Mesodermal cell (in vitro differentiated cells): ENCODE measurements around the gene JMJD4.
A peak's percentile ranks its signal among the peaks of the same experiment; 100 is the strongest.

ENCODE experiments used
- H3K27ac ChIP-seq: 2 replicates; pipeline ENCODE4 v1.7.0; 2013; ENCODE audit warnings: mild to moderate bottlenecking, low read depth, low read length, moderate library complexity; ENCODE audit not compliant: severe bottlenecking
- H3K36me3 ChIP-seq: 2 replicates; pipeline ENCODE4 v1.7.1; 2013; ENCODE audit warnings: mild to moderate bottlenecking, low read length, moderate library complexity; ENCODE audit not compliant: control insufficient read depth, insufficient read depth
- H3K4me1 ChIP-seq: one replicate; pipeline ENCODE4 v1.7.1; 2013; ENCODE audit warnings: mild to moderate bottlenecking, low read length; ENCODE audit not compliant: insufficient read depth, control insufficient read depth, poor library complexity, severe bottlenecking
- H3K4me3 ChIP-seq: 2 replicates; pipeline ENCODE4 v1.7.0; 2013; ENCODE audit warnings: low read length, control low read depth, mild to moderate bottlenecking; ENCODE audit not compliant: insufficient read depth, poor library complexity, severe bottlenecking; ENCODE audit errors: extremely low read depth
- H3K9me3 ChIP-seq: 2 replicates; pipeline ENCODE4 v1.7.1; 2013; ENCODE audit warnings: mild to moderate bottlenecking, low read length, moderate library complexity; ENCODE audit not compliant: control insufficient read depth
- WGBS, 2 experiments: methylation state at CpG; one replicate each; pipeline ENCODE4 v1.1.5; 2013; ENCODE audit warnings: missing lambda C conversion rate in 2 of 2; ENCODE audit not compliant: insufficient coverage in 2 of 2; 5-methylcytosine and 5-hydroxymethylcytosine counted together

The JMJD4 gene

DNA sequence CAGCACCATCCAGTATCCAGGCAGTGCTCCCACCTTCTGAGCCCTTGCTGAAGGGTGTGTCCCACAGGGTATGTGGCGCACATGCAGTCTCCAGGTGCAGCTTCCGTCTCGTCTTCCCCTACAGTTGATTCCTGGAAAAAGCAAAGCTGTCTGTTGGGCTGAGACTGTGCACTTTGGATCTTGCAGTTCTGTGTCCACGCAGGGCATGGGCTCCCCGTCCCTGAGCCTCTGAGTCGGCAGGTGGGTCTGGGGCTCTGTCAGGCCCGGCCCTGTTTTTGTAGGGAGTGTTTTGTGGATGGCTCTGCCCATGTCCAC, 33.0 kb upstream of the JMJD4 start:
- Histone ChIP-seq H3K36me3 (peaks cover 66% of the 10 kb centered on the region), H3K4me1 (peaks cover 19% of the 10 kb centered on the region), H3K4me3 (no peak overlapping the region), H3K27ac (no peak overlapping the region), H3K9me3 (no peaks in the 10 kb centered on the region)
- 96 to 100% methylated on average over 4 to 5 of the region's 7 CpGs for WGBS, 2 experiments

- Histone ChIP-seq H3K36me3 (peaks cover 66% of the 10 kb centered on the region), H3K9me3 (no peaks in the 10 kb centered on the region), H3K27ac (no peak overlapping the region), H3K4me3 (no peak overlapping the region), H3K4me1 (peaks cover 24% of the 10 kb centered on the region)
- WGBS, 2 experiments = 94% methylated on average over 6 of the region's 6 CpGs
These were observed 32.5 kb upstream of the JMJD4 start for GRCh38 chr1:227767401-227768124.

DNA sequence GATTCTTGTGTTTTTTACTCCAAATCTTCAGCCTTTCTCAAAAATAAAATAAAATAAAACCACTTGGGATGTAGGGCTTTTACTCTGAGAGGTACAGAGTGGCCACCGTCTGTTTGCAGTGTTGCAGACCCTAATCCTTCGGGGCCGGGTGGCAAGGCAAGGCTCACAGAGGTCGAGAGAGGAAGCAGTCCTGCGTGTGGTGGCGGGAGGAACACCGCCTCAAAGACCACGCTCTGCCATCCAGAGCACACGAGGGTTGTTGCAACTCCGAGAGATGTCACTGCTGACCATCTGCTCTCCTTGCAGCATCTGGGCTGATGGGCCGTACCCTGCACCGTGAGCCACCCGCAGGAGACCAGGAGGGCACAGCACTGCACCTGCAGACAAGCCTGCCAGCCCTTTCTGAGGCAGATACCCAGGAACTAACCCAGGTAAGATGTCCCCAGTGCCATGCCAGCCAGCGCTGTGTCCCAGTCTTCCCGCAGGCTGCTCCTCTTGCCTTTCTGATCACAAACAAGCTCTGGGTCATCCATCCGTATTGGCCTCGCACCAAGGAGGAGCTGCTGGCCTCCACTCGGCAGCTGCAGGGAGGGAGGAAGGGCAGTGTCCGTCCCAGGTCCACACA, 31.7 kb upstream of the JMJD4 start:
- H3K27ac ChIP-seq = no peak overlapping the region
- WGBS, 2 experiments = 94 to 96% methylated on average over 16 to 19 of the region's 19 CpGs
- no peaks in the 10 kb centered on the region for H3K9me3 ChIP-seq
- no peak overlapping the region for H3K4me3 ChIP-seq
- peaks cover 70% of the 10 kb centered on the region for H3K36me3 ChIP-seq
- peaks cover 26% of the 10 kb centered on the region for H3K4me1 ChIP-seq

GRCh38 chr1:227766015-227766634, 31.0 kb upstream of the JMJD4 start:
- 90 to 91% methylated on average over 16 to 17 of the region's 17 CpGs for WGBS, 2 experiments
- Histone ChIP-seq H3K4me3 (no peak overlapping the region), H3K27ac (no peak overlapping the region), H3K36me3 (peaks cover 75% of the 10 kb centered on the region), H3K9me3 (no peaks in the 10 kb centered on the region), H3K4me1 (peaks cover 26% of the 10 kb centered on the region)

DNA sequence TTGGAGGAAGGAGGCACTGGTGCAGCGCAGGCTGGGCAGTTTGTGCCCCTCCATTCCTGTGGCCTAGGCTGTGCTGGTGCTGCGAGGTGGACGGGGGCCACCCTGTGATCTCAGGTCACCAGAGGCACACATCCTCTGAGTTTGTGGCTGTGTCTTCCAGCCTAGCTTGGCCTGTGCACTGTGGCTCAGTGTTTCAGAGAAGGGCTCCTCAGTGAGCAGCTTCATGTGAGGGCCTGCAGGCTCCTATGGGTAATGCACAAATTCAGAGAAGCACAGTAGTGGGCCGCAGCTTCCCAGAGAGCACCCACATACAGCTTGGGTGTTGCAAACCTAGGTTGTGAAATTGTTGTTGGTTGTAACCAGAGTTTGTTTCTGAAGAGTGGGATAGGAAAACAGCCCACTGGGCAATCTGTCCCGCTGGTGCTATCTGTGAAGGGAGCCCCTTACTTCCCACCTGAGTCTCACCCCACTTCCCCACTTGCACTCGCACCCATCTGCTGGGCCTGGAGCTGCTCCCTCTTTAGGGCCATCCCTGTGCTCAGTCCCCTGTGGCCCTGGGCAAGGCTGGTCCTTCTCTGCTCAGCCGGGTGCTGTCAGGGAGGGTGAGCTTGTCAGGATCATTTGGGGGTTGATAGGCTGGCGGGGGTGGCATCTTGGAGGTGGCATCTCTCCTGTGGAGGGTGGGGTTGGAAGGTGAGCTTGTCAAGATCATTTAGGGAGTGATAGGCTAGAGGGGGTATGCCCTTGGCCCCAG, 30.3 kb upstream of the JMJD4 start:
- 94 to 96% methylated on average over 5 to 8 of the region's 8 CpGs for WGBS, 2 experiments
- H3K36me3 ChIP-seq = peaks cover 75% of the 10 kb centered on the region

DNA sequence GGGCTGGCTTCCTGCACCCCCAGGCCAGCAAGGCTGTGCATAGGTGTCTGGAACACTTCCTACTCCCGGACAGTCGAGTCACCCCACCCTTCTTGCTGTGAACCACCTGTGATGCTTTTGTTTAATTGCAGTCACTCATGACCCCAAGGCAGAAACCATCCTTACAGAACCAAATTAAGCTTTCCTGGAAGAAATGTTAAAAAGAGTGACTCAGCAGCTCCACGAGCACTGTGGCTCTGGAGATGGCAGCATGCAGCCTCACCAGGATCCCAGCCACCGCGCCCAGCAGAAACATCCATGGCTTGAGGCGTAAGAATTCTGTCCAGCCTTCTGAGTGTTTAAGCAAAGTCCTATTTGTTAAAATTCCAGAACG, 28.9 kb upstream of the JMJD4 start:
- peaks cover 38% of the 10 kb centered on the region for H3K4me1 ChIP-seq
- peak overlapping the region; percentile 24 for H3K27ac ChIP-seq
- H3K36me3 ChIP-seq = peaks cover 86% of the 10 kb centered on the region
- 87 to 97% methylated on average over 5 to 7 of the region's 7 CpGs for WGBS, 2 experiments
- no peak overlapping the region for H3K4me3 ChIP-seq
- no peaks in the 10 kb centered on the region for H3K9me3 ChIP-seq

More for the DNA sequence above, 30.3 kb upstream of the JMJD4 start:
- Histone ChIP-seq H3K9me3 (no peaks in the 10 kb centered on the region), H3K4me1 (peaks cover 26% of the 10 kb centered on the region), H3K27ac (no peak overlapping the region), H3K4me3 (no peak overlapping the region)

DNA sequence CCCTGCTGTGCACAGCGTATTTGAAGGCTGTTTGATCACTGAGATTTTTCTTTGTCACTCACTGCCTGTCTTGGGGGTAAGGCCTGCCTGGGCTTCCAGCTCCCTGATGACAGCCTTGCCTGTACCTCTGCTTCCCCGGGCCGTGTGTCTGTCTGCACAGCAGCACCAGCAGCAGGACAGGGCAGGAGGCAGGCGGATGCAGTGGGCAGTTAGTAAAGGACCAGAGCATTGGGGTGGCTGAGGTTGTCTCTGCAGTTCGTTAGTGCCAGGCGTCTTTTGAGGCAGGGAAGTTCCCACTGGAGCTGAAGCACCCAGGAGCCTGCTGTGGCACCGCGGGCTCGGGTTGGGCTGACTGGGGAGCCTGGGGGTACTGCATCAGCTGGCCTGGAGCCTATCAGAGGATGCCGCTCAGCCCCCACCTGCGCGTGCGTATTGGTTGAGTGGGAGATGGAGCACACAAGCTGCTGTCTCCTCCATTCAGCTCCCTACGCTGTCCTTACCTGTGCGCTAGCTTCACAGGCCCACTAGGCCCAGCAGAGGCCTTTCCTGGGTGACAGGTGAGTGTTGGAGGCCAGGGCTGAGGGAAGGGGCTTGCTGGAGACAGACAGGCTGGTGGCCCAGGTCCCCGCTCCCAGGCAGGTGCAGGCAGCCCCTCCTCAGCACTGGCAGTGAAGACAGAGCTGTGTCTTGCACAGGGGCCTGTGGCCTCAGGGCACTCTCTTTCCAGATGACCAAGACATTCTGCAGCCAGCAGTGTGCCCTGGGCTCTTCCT, 28.3 kb upstream of the JMJD4 start:
- whole genome bisulfite sequencing, 2 experiments = 95 to 97% methylated on average over 15 to 16 of the region's 16 CpGs
- Histone ChIP-seq H3K4me3 (no peak overlapping the region), H3K27ac (peak overlapping the region; percentile 24), H3K36me3 (peaks cover 85% of the 10 kb centered on the region), H3K9me3 (no peaks in the 10 kb centered on the region), H3K4me1 (peaks cover 44% of the 10 kb centered on the region)

GRCh38 chr1:227762231-227762911, 27.3 kb upstream of the JMJD4 start:
- no peak overlapping the region for H3K4me3 ChIP-seq

DNA sequence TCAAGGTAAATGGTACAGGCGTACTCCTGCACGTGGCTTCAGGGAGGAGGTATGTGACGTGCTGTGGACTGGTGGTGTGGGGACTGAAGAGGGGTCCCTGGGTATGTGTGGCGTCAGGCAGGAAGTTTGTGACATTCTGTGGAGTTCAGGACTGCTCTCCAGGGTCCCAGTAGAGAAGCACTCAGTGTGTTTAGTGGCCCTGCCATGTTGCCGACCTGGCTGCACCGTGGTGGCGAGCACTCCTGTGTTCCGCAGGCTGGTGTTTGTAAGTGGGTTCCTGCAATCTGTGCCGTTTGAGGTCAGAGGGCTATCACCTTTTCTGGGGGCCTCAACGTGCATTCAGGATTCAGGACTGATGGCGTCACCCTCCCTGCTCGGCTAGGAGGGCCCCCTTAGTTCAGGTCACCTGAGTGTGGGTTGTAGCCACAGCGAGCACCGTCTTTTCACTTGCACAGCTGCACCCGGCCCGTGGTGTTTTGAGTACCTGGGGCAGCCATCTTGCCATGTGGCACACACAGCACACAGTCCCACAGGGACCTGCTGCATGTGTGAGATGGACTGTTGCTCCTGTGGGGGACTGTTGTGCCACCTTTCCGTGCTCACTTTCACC, 26.6 kb upstream of the JMJD4 start:
- peaks cover 77% of the 10 kb centered on the region for H3K36me3 ChIP-seq
- H3K9me3 ChIP-seq = no peaks in the 10 kb centered on the region
- H3K4me1 ChIP-seq = peaks cover 52% of the 10 kb centered on the region
- 89 to 90% methylated on average over 13 to 16 of the region's 17 CpGs for WGBS, 2 experiments
- no peak overlapping the region for H3K4me3 ChIP-seq
- H3K27ac ChIP-seq = peak overlapping the region; percentile 16

More at GRCh38 chr1:227762231-227762911, 27.3 kb upstream of the JMJD4 start:
- Histone ChIP-seq H3K9me3 (no peaks in the 10 kb centered on the region), H3K27ac (peak overlapping the region; percentile 16), H3K36me3 (peaks cover 77% of the 10 kb centered on the region), H3K4me1 (peaks cover 52% of the 10 kb centered on the region)
- WGBS, 2 experiments = 27 to 33% methylated on average over 21 to 22 of the region's 22 CpGs
